ENCODE measurements around the gene PRR16.

GRCh38 chr5:120602033-120602432 lies 137.9 kb downstream of the PRR16 start:
- TF ChIP-seq CTCF (IDR thresholded peaks at IDR 0.05) (no peak), POLR2A (IDR thresholded peaks at IDR 0.05) (no peak), POLR2AphosphoS5 (IDR thresholded peaks at IDR 0.05) (no peak)
